ENCODE results near the gene LSM4. TPM values are rescaled to one million over a fixed set of nuclear protein-coding genes. Genes with fewer than 3 reads are reported as not detected.

Gene LSM4
- total and polyA plus RNA-seq, 2 of the 13 experiments (the other 11 are each of a cell fraction or from before 2014, with no cell fraction given): 65.8 to 166 TPM

DNA sequence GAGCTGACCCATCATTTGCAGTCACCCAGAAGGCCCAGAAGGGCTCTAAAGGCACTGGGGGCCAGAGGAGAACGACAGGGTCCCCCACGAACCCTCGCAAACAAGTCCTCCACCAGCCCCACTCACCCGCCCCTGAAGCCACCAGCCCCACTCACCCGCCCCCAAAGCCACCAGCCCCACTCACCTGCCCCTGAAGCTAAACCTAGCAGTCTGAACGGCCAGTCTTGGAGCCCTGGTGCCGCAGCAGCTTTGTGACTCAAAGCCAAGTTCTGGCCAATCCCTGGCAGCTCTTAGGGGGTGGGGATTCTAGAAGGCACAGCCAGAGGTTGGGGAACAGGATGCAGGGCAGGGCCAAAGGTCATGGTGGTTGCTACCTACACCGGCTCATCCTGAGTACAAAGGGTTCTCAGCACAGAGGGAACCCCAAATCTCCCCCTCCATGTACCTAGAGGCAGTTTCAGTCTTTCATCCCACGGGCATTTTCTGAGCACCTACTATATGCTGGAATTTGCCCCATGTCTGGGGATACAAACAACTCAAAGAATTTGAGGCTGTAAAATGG lies 48.6 kb downstream of the LSM4 start, which contains the start of gene IQCN (continued):
- TF ChIP-seq ZNF557 (CRISPR knock-in tag; IDR thresholded peaks at IDR 0.05) (no peak), CREM (IDR thresholded peaks at IDR 0.05) (no peak), CREM (CRISPR knock-in tag; IDR thresholded peaks at IDR 0.05) (no peak), ARNTL (CRISPR knock-in tag; IDR thresholded peaks at IDR 0.05) (no peak), HNF4G (IDR thresholded peaks at IDR 0.05; ENCODE audit: borderline replicate concordance, low read depth, low read length) (peak; percentile 56; the same call in 1 of the 2 replicates), HNF4G (CRISPR knock-in tag; IDR thresholded peaks at IDR 0.05; ENCODE audit: borderline replicate concordance, low read depth) (no peak), ZBTB42 (CRISPR knock-in tag; IDR thresholded peaks at IDR 0.05) (0 out of 2 replicates have a peak, but pooled peaks have one; percentile 78), NFKBIZ (CRISPR knock-in tag; IDR thresholded peaks at IDR 0.05) (0 out of 2 replicates have a peak, but pooled peaks have one; percentile 21), STAG1 (CRISPR knock-in tag; IDR thresholded peaks at IDR 0.05) (no peak), AGO1 (IDR thresholded peaks at IDR 0.05; ENCODE audit: low read depth, low read length, poor library complexity, severe bottlenecking) (no peak), GATAD2A (CRISPR knock-in tag; IDR thresholded peaks at IDR 0.05) (no peak), MXI1 (IDR thresholded peaks at IDR 0.05; ENCODE audit: borderline replicate concordance, low read depth, low read length) (0 out of 3 replicates have a peak, but pooled peaks have one; percentile 16), RXRB (CRISPR knock-in tag; IDR thresholded peaks at IDR 0.05; ENCODE audit: borderline replicate concordance) (no peak; the same call in 1 of the 2 replicates), ATM (IDR thresholded peaks at IDR 0.05; ENCODE audit: borderline replicate concordance) (no peak), POGZ (CRISPR knock-in tag; IDR thresholded peaks at IDR 0.05) (no peak), ZSCAN25 (CRISPR knock-in tag; IDR thresholded peaks at IDR 0.05) (no peak), ZNF136 (CRISPR knock-in tag; IDR thresholded peaks at IDR 0.05; ENCODE audit: low read depth) (no peak), NR2F6 (IDR thresholded peaks at IDR 0.05) (peak; percentile 78), NR2F6 (CRISPR knock-in tag; IDR thresholded peaks at IDR 0.05) (peak; percentile 86), ZNF207 (IDR thresholded peaks at IDR 0.05; ENCODE audit: borderline replicate concordance) (no peak), ZNF260 (CRISPR knock-in tag; IDR thresholded peaks at IDR 0.05; ENCODE audit: borderline replicate concordance, low read depth) (no peak), ASH2L (IDR thresholded peaks at IDR 0.05; ENCODE audit: insufficient read length, low read depth, low read length) (peak; percentile 25), RELA (CRISPR knock-in tag; IDR thresholded peaks at IDR 0.05) (no peak)
- TF ChIP-seq, protein P1, sequence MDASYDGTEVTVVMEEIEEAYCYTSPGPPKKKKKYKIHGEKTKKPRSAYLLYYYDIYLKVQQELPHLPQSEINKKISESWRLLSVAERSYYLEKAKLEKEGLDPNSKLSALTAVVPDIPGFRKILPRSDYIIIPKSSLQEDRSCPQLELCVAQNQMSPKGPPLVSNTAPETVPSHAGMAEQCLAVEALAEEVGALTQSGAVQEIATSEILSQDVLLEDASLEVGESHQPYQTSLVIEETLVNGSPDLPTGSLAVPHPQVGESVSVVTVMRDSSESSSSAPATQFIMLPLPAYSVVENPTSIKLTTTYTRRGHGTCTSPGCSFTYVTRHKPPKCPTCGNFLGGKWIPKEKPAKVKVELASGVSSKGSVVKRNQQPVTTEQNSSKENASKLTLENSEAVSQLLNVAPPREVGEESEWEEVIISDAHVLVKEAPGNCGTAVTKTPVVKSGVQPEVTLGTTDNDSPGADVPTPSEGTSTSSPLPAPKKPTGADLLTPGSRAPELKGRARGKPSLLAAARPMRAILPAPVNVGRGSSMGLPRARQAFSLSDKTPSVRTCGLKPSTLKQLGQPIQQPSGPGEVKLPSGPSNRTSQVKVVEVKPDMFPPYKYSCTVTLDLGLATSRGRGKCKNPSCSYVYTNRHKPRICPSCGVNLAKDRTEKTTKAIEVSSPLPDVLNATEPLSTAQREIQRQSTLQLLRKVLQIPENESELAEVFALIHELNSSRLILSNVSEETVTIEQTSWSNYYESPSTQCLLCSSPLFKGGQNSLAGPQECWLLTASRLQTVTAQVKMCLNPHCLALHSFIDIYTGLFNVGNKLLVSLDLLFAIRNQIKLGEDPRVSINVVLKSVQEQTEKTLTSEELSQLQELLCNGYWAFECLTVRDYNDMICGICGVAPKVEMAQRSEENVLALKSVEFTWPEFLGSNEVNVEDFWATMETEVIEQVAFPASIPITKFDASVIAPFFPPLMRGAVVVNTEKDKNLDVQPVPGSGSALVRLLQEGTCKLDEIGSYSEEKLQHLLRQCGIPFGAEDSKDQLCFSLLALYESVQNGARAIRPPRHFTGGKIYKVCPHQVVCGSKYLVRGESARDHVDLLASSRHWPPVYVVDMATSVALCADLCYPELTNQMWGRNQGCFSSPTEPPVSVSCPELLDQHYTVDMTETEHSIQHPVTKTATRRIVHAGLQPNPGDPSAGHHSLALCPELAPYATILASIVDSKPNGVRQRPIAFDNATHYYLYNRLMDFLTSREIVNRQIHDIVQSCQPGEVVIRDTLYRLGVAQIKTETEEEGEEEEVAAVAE (CRISPR knock-in tag; IDR thresholded peaks at IDR 0.05; ENCODE audit: borderline replicate concordance): no peak
- TF ChIP-seq, protein P2, sequence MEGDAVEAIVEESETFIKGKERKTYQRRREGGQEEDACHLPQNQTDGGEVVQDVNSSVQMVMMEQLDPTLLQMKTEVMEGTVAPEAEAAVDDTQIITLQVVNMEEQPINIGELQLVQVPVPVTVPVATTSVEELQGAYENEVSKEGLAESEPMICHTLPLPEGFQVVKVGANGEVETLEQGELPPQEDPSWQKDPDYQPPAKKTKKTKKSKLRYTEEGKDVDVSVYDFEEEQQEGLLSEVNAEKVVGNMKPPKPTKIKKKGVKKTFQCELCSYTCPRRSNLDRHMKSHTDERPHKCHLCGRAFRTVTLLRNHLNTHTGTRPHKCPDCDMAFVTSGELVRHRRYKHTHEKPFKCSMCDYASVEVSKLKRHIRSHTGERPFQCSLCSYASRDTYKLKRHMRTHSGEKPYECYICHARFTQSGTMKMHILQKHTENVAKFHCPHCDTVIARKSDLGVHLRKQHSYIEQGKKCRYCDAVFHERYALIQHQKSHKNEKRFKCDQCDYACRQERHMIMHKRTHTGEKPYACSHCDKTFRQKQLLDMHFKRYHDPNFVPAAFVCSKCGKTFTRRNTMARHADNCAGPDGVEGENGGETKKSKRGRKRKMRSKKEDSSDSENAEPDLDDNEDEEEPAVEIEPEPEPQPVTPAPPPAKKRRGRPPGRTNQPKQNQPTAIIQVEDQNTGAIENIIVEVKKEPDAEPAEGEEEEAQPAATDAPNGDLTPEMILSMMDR (CRISPR knock-in tag; IDR thresholded peaks at IDR 0.05): 0 out of 2 replicates have a peak, but pooled peaks have one; percentile 8
- TF ChIP-seq, protein P3, sequence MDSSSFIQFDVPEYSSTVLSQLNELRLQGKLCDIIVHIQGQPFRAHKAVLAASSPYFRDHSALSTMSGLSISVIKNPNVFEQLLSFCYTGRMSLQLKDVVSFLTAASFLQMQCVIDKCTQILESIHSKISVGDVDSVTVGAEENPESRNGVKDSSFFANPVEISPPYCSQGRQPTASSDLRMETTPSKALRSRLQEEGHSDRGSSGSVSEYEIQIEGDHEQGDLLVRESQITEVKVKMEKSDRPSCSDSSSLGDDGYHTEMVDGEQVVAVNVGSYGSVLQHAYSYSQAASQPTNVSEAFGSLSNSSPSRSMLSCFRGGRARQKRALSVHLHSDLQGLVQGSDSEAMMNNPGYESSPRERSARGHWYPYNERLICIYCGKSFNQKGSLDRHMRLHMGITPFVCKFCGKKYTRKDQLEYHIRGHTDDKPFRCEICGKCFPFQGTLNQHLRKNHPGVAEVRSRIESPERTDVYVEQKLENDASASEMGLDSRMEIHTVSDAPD (CRISPR knock-in tag; IDR thresholded peaks at IDR 0.05): no peak
